ENCODE data around the gene LTB. TPM values are rescaled to one million over a fixed set of nuclear protein-coding genes. Genes with fewer than 3 reads are reported as not detected.

Gene LTB
- polyA plus RNA-seq, 3 donors, result 12.6 to 25.5 (median 21.6) TPM

DNA sequence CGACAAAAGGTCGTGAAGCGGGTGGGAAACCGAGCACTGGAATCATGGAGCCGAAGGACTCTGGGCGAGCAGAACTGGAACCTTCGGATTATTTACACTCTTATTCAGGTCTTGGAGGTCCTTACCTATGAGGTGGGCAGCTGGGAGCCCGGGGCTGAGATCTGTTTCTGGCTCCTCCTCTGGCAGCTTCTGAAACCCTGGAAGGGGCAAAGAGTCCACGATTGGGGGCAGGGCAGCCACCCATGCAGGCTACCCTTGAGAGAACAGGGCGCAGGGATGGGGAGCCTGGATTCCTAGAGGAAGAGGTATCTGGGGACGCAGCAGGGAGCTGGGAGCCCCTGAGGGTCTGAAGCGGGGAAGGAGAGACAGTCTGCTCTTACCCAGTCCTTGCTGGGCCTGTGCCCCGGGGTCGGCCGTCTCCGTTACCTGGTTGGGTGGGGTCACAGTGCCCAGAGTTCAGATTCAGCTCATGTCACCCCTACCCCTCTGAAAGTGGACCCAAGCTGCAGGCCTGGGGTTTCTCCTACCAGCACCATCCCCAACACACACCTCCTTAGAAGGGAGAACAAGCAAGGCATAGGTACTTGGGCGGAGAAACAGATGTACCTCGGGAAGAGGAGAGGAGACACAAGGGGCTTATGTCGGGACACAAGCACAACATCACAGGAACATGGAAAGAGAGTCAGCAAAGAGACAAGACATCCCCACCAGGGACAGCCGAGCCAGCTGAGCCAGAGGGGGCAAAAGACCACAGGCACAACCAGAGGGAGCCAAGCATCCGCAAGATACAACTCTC lies 592 bp downstream of the LTB start:
- Histone ChIP-seq H3K27ac (ENCODE audit: low read depth in 1 of 2, low read length in 2 of 2) (peak overlapping the region; percentile 66 to 75), H4K20me1 (ENCODE audit: insufficient read depth, low read length) (peaks cover 28% of the 10 kb centered on the region), H3K9ac (ENCODE audit: insufficient read depth, low read length, poor library complexity, severe bottlenecking) (peak overlapping the region; percentile 71), H3K79me2 (ENCODE audit: insufficient read depth, low read length) (peaks cover 61% of the 10 kb centered on the region), H3K4me1 (ENCODE audit: control insufficient read depth in 1 of 2, insufficient read depth in 2 of 2, low read length in 2 of 2) (peaks cover 82 to 94% of the 10 kb centered on the region in 2 donors), H2AFZ (ENCODE audit: insufficient read depth, low read depth, low read length, poor library complexity, severe bottlenecking) (peak overlapping the region; percentile 88), H3K27me3 (ENCODE audit: control insufficient read depth in 2 of 2, insufficient read depth in 2 of 2, low read length in 2 of 2) (no peaks in the 10 kb centered on the region), H3K4me2 (replicated peaks; ENCODE audit: extremely low read depth, low read length, poor library complexity, severe bottlenecking) (peak overlapping the region; percentile 98), H3K9me3 (replicated peaks in 1 of 2; ENCODE audit: control insufficient read depth in 1 of 2, insufficient read depth in 1 of 2, low read length in 2 of 2) (no peaks in the 10 kb centered on the region), H3K4me3 (replicated peaks in 1 of 3; ENCODE audit: low read depth in 2 of 3, low read length in 3 of 3) (peak overlapping the region; percentile 83 to 94 (median 84)), H3K36me3 (replicated peaks in 1 of 2; ENCODE audit: control insufficient read depth in 1 of 2, insufficient read depth in 2 of 2, low read length in 2 of 2) (peaks cover 18 to 24% of the 10 kb centered on the region in 2 donors)
- TF ChIP-seq, protein P1, sequence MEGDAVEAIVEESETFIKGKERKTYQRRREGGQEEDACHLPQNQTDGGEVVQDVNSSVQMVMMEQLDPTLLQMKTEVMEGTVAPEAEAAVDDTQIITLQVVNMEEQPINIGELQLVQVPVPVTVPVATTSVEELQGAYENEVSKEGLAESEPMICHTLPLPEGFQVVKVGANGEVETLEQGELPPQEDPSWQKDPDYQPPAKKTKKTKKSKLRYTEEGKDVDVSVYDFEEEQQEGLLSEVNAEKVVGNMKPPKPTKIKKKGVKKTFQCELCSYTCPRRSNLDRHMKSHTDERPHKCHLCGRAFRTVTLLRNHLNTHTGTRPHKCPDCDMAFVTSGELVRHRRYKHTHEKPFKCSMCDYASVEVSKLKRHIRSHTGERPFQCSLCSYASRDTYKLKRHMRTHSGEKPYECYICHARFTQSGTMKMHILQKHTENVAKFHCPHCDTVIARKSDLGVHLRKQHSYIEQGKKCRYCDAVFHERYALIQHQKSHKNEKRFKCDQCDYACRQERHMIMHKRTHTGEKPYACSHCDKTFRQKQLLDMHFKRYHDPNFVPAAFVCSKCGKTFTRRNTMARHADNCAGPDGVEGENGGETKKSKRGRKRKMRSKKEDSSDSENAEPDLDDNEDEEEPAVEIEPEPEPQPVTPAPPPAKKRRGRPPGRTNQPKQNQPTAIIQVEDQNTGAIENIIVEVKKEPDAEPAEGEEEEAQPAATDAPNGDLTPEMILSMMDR (IDR thresholded peaks at IDR 0.05), result no peak
- DNase-seq, result peak in 1 of 3 donors; percentile 11
- 10% methylated on average over 14 of the region's 21 CpGs for WGBS (ENCODE audit: insufficient coverage)
- H3K27me3 Mint-ChIP-seq (ENCODE audit: low read depth in 3 of 3), result peaks cover 0 to 1% (median 1%) of the 10 kb centered on the region in 3 donors
- peaks cover 23 to 31% of the 10 kb centered on the region in 2 donors for H3K36me3 Mint-ChIP-seq
- H3K4me3 Mint-ChIP-seq, result peak overlapping the region; percentile 95 to 99
- peaks cover 0 to 5% (median 0%) of the 10 kb centered on the region in 7 donors for H3K9me3 Mint-ChIP-seq
- peaks cover 87% of the 10 kb centered on the region for H3K4me1 Mint-ChIP-seq
- intact Hi-C loops (cut with micrococcal nuclease), result loop anchor here in 1 of 2 donors (2.0 kb wide), 1 partner anchor 15 kb away; no protein-coding TSS in a partner anchor
- peak overlapping the region; percentile 86 to 96 (median 92) for H3K27ac Mint-ChIP-seq

DNA sequence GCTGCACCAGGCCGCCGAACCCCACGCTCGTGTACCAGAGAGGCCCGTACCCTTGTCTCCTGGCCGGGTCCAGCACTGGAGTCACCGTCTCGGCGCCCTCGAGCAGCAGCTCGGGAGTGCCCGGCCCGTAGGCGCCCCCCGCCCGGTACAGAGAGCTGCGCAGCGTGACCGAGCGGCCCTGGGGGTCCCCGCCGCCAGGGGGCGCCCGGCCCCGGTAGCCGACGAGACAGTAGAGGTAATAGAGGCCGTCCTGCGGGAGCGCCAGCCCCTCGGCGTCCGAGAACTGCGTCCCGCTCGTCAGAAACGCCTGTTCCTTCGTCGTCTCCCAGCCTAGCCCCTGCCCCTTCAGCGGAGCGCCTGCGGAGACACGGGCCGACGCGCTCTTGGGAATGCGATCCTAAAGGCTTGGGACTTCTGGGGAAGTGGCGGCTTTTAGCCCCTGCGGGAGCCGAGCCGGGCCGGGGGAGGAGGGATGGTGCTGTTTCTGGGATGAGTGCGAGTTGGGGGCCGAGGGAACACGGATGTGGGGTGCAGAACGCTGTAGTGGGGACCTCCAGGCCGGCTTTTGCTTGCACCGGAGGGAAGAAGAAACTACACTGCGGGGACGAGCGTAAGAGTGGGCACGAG lies 1.3 kb downstream of the LTB start:
- peaks cover 0 to 5% (median 0%) of the 10 kb centered on the region in 7 donors for H3K9me3 Mint-ChIP-seq
- H3K9me3 ChIP-seq (replicated peaks in 1 of 2; ENCODE audit: control insufficient read depth in 1 of 2, insufficient read depth in 1 of 2, low read length in 2 of 2), result no peaks in the 10 kb centered on the region
- H3K4me1 Mint-ChIP-seq, result peaks cover 88% of the 10 kb centered on the region
- H3K27me3 Mint-ChIP-seq (ENCODE audit: low read depth in 3 of 3), result peaks cover 0 to 1% (median 1%) of the 10 kb centered on the region in 3 donors
- WGBS (ENCODE audit: insufficient coverage), result under 1% methylated on average over 56 of the region's 62 CpGs
- DNase-seq, result peak; percentile 77 to 83 (median 79)
- H3K4me3 Mint-ChIP-seq, result peak overlapping the region; percentile 95 to 99
- peak overlapping the region; percentile 88 for H2AFZ ChIP-seq (ENCODE audit: insufficient read depth, low read depth, low read length, poor library complexity, severe bottlenecking)
- no peaks in the 10 kb centered on the region for H3K27me3 ChIP-seq (ENCODE audit: control insufficient read depth in 2 of 2, insufficient read depth in 2 of 2, low read length in 2 of 2)
- H3K79me2 ChIP-seq (ENCODE audit: insufficient read depth, low read length), result peaks cover 67% of the 10 kb centered on the region
- H3K36me3 Mint-ChIP-seq, result peaks cover 30 to 36% of the 10 kb centered on the region in 2 donors
- peaks cover 36% of the 10 kb centered on the region for H4K20me1 ChIP-seq (ENCODE audit: insufficient read depth, low read length)
- H3K27ac Mint-ChIP-seq, result peak overlapping the region; percentile 86 to 96 (median 93)
- peak overlapping the region; percentile 66 to 75 for H3K27ac ChIP-seq (ENCODE audit: low read depth in 1 of 2, low read length in 2 of 2)
- H3K4me2 ChIP-seq (replicated peaks; ENCODE audit: extremely low read depth, low read length, poor library complexity, severe bottlenecking), result peak overlapping the region; percentile 98
- H3K4me3 ChIP-seq (replicated peaks in 1 of 3; ENCODE audit: low read depth in 2 of 3, low read length in 3 of 3), result peak overlapping the region; percentile 83 to 94 (median 84)
- H3K4me1 ChIP-seq (ENCODE audit: control insufficient read depth in 1 of 2, insufficient read depth in 2 of 2, low read length in 2 of 2), result peaks cover 83 to 94% of the 10 kb centered on the region in 2 donors
- intact Hi-C loops (cut with micrococcal nuclease), result loop anchor here in 1 of 2 donors (2.0 kb wide), 1 partner anchor 16 kb away; no protein-coding TSS in a partner anchor
- H3K36me3 ChIP-seq (replicated peaks in 1 of 2; ENCODE audit: control insufficient read depth in 1 of 2, insufficient read depth in 2 of 2, low read length in 2 of 2), result peaks cover 18 to 25% of the 10 kb centered on the region in 2 donors
- peak overlapping the region; percentile 71 for H3K9ac ChIP-seq (ENCODE audit: insufficient read depth, low read length, poor library complexity, severe bottlenecking)
- TF ChIP-seq, protein P1 (IDR thresholded peaks at IDR 0.05), result peak; percentile 97

Data from CD14-positive monocyte (primary cell).